Fibroblast of mammary gland (primary cell): ENCODE data around the gene ZSWIM6.

Experiments used
- DNase-seq: peaks from one replicate; pipeline ENCODE4 v3.0.0-alpha.2; 2010; ENCODE audit warnings: low read depth
- H3K4me3 ChIP-seq: 2 replicates; pipeline ENCODE4 v1.5.1; 2011; ENCODE audit warnings: low read depth, mild to moderate bottlenecking, low read length, moderate library complexity; ENCODE audit not compliant: control insufficient read depth
- CTCF ChIP-seq: conservative IDR thresholded peaks from 2 replicates; pipeline ENCODE4 v1.5.1; 2011; ENCODE audit warnings: low read depth, low read length, inconsistent platforms; ENCODE audit not compliant: control insufficient read depth, insufficient read depth

Gene ZSWIM6

GRCh38 chr5:61589946-61590345 is 257.9 kb downstream of the ZSWIM6 start:
- DNase-seq = no peak
- H3K4me3 ChIP-seq = no peak overlapping the region
- TF ChIP-seq CTCF = no peak

- DNase-seq = no peak
- H3K4me3 ChIP-seq = no peak overlapping the region
- TF ChIP-seq CTCF = no peak
Measured at GRCh38 chr5:61590473-61590872, 258.4 kb downstream of the ZSWIM6 start.

DNA sequence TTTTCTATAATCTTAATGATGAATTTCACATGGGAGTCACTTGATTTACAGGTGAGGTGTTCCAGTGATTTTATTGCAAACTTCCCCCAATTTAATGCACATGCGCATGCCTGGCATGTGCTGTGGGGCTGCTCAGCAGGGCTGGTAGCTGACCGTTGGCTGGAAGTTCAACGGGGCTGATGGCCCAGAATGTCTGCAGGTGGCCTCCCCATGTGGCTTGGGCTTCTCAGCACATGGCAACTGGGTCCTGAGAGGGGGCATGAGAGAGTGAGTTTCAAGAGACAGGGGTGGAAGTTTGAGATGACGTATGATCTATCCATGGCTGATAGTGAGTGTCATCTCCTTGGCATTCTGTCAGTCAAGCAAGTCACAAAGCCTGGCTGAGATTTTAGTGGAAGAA is 259.8 kb downstream of the ZSWIM6 start:
- TF ChIP-seq CTCF = no peak
- no peak overlapping the region for H3K4me3 ChIP-seq
- DNase-seq = no peak

- no peak for DNase-seq
- TF ChIP-seq CTCF = no peak
- H3K4me3 ChIP-seq = no peak overlapping the region
Measured at GRCh38 chr5:61595426-61595825, 263.4 kb downstream of the ZSWIM6 start.
